ENCODE data around the gene ABCG4.
"Not testable (repeated sequence)": the region's sequence is repeated elsewhere in the genome, so short reads cannot be mapped to it uniquely, and the experiment has no call there.

ABCG4 gene

GRCh38 chr11:119126675-119127268 lies 22.1 kb upstream of the ABCG4 start:
- peaks cover 93% of the 10 kb centered on the region for H3K36me3 Mint-ChIP-seq
- DNase-seq (ENCODE audit: low spot score in 2 of 2) (no peak), ATAC-seq (no peak)
- H3K9me3 Mint-ChIP-seq, result no peaks in the 10 kb centered on the region
- peaks cover 22% of the 10 kb centered on the region for H3K4me1 Mint-ChIP-seq
- peak overlapping the region; percentile 71 for H3K27ac Mint-ChIP-seq
- H3K4me3 Mint-ChIP-seq, result no peak overlapping the region

GRCh38 chr11:119130662-119131061 lies 18.2 kb upstream of the ABCG4 start:
- H3K4me3 Mint-ChIP-seq, result no peak overlapping the region
- no peak for ATAC-seq
- H3K9me3 Mint-ChIP-seq, result no peaks in the 10 kb centered on the region
- peaks cover 89% of the 10 kb centered on the region for H3K36me3 Mint-ChIP-seq
- H3K27ac Mint-ChIP-seq, result peak overlapping the region; percentile 58
- DNase-seq (ENCODE audit: low spot score in 2 of 2), result no peak
- peaks cover 6% of the 10 kb centered on the region for H3K4me1 Mint-ChIP-seq

DNA sequence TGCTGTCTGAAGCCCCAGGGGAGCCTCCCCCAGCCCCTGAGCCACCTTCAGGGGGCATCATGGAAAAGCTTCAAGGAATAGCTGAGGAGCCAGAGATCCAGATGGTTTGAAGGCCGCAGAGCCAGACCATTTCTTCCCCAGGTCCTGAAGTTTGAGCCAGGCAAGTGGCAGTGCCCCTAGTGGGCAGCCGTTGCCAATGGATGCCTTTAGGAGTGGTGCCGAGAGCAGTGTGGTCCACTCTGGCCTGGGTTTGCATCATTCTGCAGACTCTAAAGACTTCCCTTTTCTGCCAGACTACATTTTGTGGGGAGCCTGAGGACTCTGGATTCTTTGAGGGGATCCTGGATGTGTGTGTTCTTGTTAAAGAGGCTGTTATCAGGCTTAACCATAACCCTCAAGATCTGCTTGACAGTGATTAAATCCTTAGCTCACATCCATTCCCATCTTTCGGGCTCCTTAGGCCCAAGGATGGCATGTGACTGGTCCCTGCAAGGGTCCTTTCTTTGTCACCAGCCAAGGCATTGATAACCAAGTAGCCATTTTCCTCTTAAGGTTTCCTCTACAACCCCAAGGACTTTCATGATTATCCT lies 14.4 kb upstream of the ABCG4 start:
- ATAC-seq (no peak), DNase-seq (ENCODE audit: low spot score in 2 of 2) (no peak)
- H3K9me3 Mint-ChIP-seq, result no peaks in the 10 kb centered on the region
- H3K27ac Mint-ChIP-seq, result peak overlapping the region; percentile 27
- no peaks in the 10 kb centered on the region for H3K4me1 Mint-ChIP-seq
- H3K36me3 Mint-ChIP-seq, result peaks cover 56% of the 10 kb centered on the region
- no peak overlapping the region for H3K4me3 Mint-ChIP-seq

- DNase-seq (ENCODE audit: low spot score in 2 of 2); H3K27ac Mint-ChIP-seq; H3K9me3 Mint-ChIP-seq; ATAC-seq; H3K4me1 Mint-ChIP-seq; H3K36me3 Mint-ChIP-seq; H3K4me3 Mint-ChIP-seq: not testable (repeated sequence)
These were observed 9.6 kb upstream of the ABCG4 start for GRCh38 chr11:119139276-119139675.

DNA sequence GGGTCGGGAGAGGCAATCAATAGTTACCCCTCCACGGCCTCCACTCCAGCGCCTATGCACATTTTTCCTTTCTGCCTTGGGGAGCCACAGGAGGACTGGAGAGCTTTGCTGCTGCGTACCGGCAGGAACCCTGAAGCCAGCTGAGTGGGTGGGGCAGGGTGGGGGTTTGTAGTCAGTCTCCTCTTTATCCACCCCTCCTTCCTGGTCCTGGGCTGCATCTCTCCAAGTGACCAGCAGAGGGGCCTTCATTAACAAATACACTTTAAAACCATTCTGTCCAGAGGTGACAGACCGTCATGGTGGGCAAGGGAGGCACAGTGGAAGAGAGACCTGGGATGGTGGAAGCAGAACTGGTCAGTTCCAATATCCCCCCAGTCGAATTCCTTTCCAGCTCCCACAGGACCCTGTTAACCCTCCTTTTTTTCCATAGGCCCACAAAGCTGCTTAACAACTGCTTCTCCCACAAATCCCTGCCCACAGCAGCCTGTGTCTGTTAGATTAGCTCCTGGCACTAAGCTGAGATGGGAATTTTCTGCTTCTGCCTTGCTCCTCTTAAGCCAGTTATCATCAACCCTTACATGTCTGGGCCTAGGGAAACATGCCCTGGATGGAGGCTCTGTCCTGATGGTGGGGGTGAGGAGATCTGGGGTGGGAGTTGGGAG lies 3.9 kb upstream of the ABCG4 start:
- no peaks in the 10 kb centered on the region for H3K9me3 Mint-ChIP-seq
- no peak overlapping the region for H3K4me3 Mint-ChIP-seq
- DNase-seq (ENCODE audit: low spot score in 2 of 2), result no peak
- ATAC-seq, result peak; percentile 68
- peaks cover 20% of the 10 kb centered on the region for H3K4me1 Mint-ChIP-seq
- no peak overlapping the region for H3K27ac Mint-ChIP-seq
- H3K36me3 Mint-ChIP-seq, result no peaks in the 10 kb centered on the region

GRCh38 chr11:119145551-119145950 lies 3.3 kb upstream of the ABCG4 start:
- Mint-ChIP-seq H3K36me3 (no peaks in the 10 kb centered on the region), H3K4me1 (peaks cover 20% of the 10 kb centered on the region), H3K9me3 (no peaks in the 10 kb centered on the region), H3K4me3 (no peak overlapping the region), H3K27ac (no peak overlapping the region)
- DNase-seq (ENCODE audit: low spot score in 2 of 2) (no peak), ATAC-seq (no peak)

DNA sequence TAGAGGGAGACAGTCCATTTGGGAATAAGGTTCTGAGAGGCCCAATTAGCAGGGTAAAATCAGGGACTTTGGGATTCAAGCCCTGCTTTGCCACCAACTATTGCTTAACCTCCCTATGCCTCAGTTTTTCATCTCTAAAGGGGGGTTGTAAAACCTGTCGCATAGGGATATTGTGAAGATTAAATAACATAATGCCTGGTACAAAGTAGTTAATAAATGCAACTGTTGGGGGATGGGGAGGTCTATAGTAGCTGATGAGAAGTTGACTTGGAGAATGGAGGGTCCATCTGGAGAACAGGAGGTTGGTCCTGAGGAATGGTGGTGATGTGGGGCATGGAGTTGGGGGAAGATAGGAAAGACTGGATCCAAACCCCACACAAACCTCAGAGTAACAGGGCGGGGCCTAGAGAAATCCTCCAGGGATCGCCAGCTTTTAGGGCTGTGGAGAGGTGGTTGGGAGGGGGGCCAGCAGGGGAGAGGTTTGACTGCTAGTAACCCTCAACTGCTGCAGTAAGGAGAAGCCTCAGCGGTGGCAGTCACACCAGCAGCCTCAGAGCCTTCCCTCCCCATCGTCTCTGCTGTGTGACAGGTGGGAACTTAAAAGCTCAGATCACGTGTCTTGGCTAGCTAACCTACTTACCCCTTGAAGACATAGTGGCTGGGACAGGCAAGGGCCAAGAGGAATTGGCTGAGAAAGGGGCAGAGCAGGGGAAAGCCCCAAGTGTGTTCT lies 1.1 kb upstream of the ABCG4 start:
- no peak for DNase-seq (ENCODE audit: low spot score in 2 of 2)
- no peaks in the 10 kb centered on the region for H3K36me3 Mint-ChIP-seq
- H3K4me3 Mint-ChIP-seq, result peak overlapping the region; percentile 59
- H3K27ac Mint-ChIP-seq, result no peak overlapping the region
- ATAC-seq, result no peak
- peaks cover 20% of the 10 kb centered on the region for H3K4me1 Mint-ChIP-seq
- no peaks in the 10 kb centered on the region for H3K9me3 Mint-ChIP-seq

DNA sequence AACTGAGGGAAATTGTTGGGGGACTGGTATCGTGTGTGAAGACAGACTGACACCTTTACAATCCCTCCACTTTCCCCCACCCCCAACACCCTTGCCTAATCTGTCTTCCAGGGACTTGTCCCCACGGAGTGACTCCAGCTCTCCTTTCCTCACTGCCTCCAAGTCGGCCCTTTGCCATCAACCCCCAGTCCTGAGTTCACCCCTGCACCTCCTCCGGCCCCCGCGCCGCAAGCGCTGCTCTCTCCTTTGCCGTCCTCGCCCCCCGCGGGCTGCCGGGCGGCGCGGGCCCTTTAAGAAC lies 183 bp upstream of the ABCG4 start:
- Mint-ChIP-seq H3K4me3 (peak overlapping the region; percentile 59), H3K4me1 (peaks cover 20% of the 10 kb centered on the region), H3K9me3 (no peaks in the 10 kb centered on the region), H3K36me3 (no peaks in the 10 kb centered on the region), H3K27ac (no peak overlapping the region)
- ATAC-seq, result no peak
- no peak for DNase-seq (ENCODE audit: low spot score in 2 of 2)

- H3K27ac Mint-ChIP-seq, result no peak overlapping the region
- no peaks in the 10 kb centered on the region for H3K36me3 Mint-ChIP-seq
- H3K4me3 Mint-ChIP-seq, result peak overlapping the region; percentile 59
- no peaks in the 10 kb centered on the region for H3K9me3 Mint-ChIP-seq
- H3K4me1 Mint-ChIP-seq, result peaks cover 20% of the 10 kb centered on the region
- DNase-seq (ENCODE audit: low spot score in 2 of 2) (no peak), ATAC-seq (no peak)
These were observed 979 bp downstream of the ABCG4 start for GRCh38 chr11:119149786-119150275.

- DNase-seq (ENCODE audit: low spot score in 2 of 2), result no peak
- ATAC-seq, result no peak
- Mint-ChIP-seq H3K36me3 (no peaks in the 10 kb centered on the region), H3K4me3 (no peak overlapping the region), H3K9me3 (no peaks in the 10 kb centered on the region), H3K27ac (no peak overlapping the region), H3K4me1 (peaks cover 26% of the 10 kb centered on the region)
These were observed 3.2 kb downstream of the ABCG4 start for GRCh38 chr11:119152043-119152442.

DNA sequence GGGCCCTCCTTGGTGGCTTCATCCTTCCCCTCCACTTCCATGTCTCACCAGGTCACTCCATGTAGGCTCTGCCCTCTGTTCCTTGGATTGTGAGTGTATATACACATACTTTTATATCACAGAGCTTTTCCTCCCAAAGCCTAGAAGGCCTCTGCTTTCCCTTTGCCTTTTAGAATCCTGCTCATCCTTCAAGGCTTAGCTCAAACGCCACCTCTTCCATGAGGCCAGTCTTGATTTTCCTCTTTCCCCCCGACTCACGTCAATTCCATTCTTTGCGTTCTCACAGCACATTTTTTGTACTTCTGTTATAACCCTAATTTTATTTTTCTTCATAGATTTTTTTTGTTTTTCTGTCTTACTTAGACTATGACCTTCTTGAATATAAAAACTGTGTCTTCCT lies 3.8 kb downstream of the ABCG4 start:
- Mint-ChIP-seq H3K4me1 (peaks cover 20% of the 10 kb centered on the region), H3K27ac (no peak overlapping the region), H3K9me3 (no peaks in the 10 kb centered on the region), H3K4me3 (no peak overlapping the region), H3K36me3 (no peaks in the 10 kb centered on the region)
- DNase-seq (ENCODE audit: low spot score in 2 of 2), result no peak
- no peak for ATAC-seq

DNA sequence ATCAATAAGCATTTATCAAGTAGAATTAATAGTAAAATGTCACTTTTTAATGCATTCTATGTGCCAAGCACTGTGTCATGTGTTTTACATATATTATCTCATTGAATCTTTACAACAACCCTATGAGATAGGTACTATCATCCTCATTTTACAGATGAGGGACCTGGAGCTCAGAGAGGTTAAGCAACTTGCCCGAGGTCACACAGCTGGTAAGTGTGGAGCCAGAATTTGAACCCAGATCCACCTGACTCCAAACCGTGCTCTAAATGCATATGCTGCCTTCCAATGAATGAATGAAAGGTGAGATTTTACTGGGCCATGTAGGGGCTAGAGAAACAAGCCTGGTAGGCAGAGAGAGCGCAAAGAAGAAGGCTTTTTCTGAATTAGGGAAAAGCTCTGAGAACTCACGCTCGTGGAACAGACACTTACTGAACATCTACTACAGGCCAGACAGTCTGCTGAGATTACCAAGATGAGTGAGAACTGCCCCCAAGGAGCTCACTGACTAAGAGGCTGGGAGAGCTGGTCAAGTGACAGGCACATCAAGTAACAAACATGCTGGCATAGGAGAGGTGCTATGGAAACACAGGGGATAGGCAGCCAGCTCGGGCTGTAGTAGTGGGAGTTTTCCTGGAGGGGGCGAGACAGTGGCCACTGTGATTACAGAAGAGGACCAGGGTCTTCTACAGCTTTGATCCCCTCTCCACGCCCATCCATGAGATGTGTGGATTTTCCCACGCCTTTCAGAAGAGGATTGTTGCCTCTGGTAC lies 4.4 kb downstream of the ABCG4 start:
- Mint-ChIP-seq H3K9me3 (no peaks in the 10 kb centered on the region), H3K27ac (no peak overlapping the region), H3K36me3 (no peaks in the 10 kb centered on the region), H3K4me1 (peaks cover 14% of the 10 kb centered on the region), H3K4me3 (no peak overlapping the region)
- DNase-seq (ENCODE audit: low spot score in 2 of 2) (no peak), ATAC-seq (no peak)

GRCh38 chr11:119154178-119154577 lies 5.3 kb downstream of the ABCG4 start:
- peaks cover 7% of the 10 kb centered on the region for H3K4me1 Mint-ChIP-seq

GRCh38 chr11:119155733-119156492 lies 7.1 kb downstream of the ABCG4 start:
- no peak for ATAC-seq
- no peak overlapping the region for H3K27ac Mint-ChIP-seq
- no peak overlapping the region for H3K4me3 Mint-ChIP-seq
- peaks cover 7% of the 10 kb centered on the region for H3K4me1 Mint-ChIP-seq
- DNase-seq (ENCODE audit: low spot score in 2 of 2), result no peak
- no peaks in the 10 kb centered on the region for H3K36me3 Mint-ChIP-seq
- no peaks in the 10 kb centered on the region for H3K9me3 Mint-ChIP-seq

More at GRCh38 chr11:119154178-119154577, 5.3 kb downstream of the ABCG4 start:
- Mint-ChIP-seq H3K27ac (no peak overlapping the region), H3K4me3 (no peak overlapping the region), H3K36me3 (no peaks in the 10 kb centered on the region), H3K9me3 (no peaks in the 10 kb centered on the region)
- ATAC-seq (no peak), DNase-seq (ENCODE audit: low spot score in 2 of 2) (no peak)

All from stimulated activated effector memory CD8-positive, alpha-beta T cell treated with anti-CD3 and anti-CD28 coated beads, Interleukin-12 subunit alpha, Interleukin-12 subunit beta, amount 100 ng/mL, for 72 hours (primary cell).